HuH-7 (cell line): ENCODE measurements around the gene ARSK.
A peak's percentile ranks its signal among the peaks of the same experiment; 100 is the strongest.

ENCODE experiments used
- DNase-seq: peaks from one replicate; pipeline ENCODE4 v3.0.0; 2011; ENCODE audit warnings: low spot score

ARSK gene, protein sequence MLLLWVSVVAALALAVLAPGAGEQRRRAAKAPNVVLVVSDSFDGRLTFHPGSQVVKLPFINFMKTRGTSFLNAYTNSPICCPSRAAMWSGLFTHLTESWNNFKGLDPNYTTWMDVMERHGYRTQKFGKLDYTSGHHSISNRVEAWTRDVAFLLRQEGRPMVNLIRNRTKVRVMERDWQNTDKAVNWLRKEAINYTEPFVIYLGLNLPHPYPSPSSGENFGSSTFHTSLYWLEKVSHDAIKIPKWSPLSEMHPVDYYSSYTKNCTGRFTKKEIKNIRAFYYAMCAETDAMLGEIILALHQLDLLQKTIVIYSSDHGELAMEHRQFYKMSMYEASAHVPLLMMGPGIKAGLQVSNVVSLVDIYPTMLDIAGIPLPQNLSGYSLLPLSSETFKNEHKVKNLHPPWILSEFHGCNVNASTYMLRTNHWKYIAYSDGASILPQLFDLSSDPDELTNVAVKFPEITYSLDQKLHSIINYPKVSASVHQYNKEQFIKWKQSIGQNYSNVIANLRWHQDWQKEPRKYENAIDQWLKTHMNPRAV

DNA sequence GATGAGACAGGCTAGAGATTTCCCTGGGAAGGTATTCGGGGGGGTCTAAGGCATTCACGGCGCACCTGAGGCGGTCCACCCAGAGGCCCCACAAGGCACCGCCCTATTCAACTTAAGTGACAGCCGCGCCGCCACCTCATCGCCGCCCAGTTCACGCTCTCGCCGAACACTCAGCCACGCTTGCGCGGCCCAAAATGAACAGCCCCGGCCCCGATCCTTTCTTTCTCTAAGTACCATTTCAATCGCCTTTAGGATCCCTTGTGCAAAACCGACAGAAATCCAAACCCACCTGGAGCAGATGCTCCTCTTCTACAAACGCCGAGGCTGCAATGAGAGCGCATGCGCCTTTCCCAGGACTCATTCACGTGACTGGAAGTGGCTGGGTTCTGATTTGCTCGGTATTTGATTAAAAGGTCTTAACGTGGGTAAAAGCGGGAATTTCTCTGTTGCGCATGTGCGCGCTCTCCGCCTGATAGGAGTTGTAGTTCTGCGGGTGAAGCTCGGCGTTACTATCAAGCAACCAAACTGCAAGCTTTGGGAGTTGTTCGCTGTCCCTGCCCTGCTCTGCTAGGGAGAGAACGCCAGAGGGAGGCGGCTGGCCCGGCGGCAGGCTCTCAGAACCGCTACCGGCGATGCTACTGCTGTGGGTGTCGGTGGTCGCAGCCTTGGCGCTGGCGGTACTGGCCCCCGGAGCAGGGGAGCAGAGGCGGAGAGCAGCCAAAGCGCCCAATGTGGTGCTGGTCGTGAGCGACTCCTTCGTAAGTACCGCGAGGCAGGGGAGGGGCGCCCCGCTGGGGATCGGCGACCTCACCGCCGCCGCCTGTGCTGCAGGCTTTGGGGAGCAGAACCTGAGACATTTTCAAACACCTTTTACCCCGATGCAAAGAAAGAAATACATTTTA lies at the start of gene ARSK, which contains the start of gene SKIC3:
TSS of gene ARSK (plus strand) at position 455 of the 902 bp plus-strand sequence. CDS start at position 633, 178 bp downstream.
TSS of gene SKIC3 (minus strand) at position 331 of the 902 bp plus-strand sequence. CDS start 7,827 bp downstream, outside the sequence.
- DNase-seq = peak; percentile 85

DNA sequence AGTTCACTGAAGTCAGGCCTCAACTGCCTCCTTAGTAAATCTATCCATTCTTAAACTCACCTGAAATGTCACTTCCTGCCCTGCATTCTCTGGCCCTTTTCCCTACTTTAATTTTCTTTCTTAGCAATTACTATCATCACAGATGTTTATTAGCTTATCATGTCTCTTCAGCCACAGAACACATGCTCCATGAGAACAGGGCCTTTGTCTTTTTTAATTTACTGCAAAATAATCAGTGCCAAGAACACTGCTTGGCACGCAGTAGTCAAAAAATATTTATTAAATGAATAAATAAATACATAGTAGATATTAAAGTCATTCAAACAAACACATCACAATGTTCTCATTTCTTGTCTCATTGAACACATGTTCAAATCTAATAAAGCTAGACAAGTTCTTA lies 46.4 kb upstream of the ARSK start:
- no peak for DNase-seq

- DNase-seq = no peak
Measured at GRCh38 chr5:95511606-95512005, 43.3 kb upstream of the ARSK start.

DNA sequence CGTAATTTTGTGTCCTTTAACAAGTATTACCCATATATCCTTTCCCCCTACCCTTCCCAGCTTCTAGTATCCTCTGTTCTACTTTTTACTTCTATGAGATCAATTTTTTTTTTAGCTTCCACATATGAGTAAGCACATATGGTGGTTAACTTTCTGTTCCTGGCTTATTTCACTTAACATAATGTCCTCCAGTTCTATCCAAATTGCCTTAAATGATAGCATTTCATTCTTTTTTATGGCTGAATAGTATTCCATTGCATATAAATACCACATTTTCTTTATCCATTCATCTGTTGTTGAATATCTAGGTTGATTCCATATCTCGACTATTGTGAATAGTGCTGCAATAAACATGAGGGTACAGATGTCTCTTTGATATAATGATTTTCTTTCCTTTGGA lies 36.5 kb upstream of the ARSK start:
- DNase-seq = no peak

DNA sequence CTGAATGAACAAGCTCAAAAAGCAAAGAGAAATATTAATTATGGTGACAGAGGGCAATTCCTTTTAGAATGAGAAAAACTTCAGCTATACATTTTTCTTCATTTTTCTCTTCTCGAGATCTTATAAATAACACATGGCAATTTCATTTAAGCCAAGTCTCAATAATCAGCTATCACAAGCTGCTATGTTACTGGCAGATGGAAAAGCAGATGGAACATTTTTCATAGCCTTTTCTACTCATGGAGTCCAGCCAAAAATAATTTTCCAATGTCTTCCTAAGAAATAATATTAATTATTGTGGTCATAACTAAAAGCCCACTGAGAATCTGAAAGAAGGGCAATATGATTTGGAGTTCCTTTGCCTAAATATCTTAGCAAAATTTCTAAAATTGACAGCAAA lies 35.8 kb upstream of the ARSK start:
- DNase-seq = no peak

DNA sequence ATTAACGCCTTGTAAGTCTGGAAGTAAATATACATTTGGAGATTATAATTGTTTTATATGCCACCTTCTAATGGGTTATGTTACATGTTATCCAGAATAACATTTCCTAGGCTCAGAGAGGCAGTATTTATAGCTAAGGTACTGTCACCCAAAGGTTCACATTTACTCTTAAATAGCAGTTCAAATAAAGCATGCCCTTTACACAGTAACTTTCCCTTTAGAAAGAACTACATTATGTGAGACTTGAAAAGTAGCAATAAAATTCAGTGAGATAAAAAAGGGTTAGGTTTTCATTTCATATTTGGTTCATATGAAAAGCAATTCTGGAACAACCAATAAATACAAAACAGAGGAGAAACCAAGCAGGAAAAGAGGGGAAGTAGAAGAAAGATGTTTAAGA lies 35.2 kb upstream of the ARSK start:
- DNase-seq = no peak

DNA sequence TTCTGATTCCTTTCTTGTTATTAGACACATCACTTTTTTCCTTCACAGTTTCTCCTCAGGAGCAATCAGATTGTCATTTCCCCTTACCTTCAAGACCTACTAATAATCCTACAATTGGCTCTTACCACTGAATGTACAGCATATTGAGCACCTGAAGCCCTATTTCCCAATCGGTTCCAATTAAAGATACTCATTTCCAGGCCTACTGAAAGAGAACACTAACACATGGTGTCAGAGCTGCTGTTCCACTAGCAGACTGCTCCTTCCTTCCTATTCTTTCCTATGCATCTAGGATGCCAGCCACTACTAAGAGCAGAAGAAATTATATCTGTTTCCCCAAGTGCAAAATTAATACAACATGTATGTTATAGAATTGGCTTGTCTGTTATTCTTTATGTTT lies 34.7 kb upstream of the ARSK start:
- DNase-seq = no peak

DNA sequence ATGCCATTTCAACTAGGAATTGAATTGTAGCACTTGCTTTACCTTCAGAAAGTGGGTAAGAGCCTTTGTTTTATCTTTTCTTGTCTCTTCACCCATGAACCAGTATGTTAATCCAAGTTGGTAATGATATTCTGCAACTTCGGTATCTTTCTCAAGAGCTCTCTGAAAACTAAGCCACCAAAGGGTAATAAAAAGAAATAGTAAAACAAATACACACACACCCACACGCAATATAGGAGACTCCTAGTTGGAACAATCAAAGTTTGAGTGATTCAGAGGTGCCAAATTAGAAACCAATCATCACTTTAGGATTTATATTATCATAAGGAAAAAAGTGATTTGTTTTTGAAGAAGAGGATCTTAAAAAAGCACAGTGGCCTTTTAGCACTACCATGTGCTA lies 30.5 kb upstream of the ARSK start:
- DNase-seq = no peak

GRCh38 chr5:95526871-95527270 lies 28.0 kb upstream of the ARSK start:
- no peak for DNase-seq

DNA sequence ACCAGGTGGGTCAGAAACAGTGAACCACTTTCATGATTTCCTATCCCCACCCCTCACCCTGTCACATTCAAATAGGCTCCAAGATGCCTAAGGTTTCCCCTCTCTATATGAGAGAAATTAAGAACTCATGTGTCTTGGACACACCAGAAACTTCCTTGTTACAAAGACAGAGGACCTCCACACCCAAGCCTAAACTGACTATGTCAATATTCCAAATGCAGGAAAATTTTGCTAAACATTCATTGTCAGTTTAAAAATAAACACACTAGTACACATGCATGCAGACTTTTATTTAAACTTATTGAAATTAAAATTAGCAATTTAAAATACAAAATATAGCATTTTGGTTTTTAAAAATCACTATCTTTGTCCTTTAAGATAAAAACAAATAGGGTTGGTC lies 26.3 kb upstream of the ARSK start:
- DNase-seq = no peak

GRCh38 chr5:95530416-95530815 lies 24.5 kb upstream of the ARSK start:
- no peak for DNase-seq

DNA sequence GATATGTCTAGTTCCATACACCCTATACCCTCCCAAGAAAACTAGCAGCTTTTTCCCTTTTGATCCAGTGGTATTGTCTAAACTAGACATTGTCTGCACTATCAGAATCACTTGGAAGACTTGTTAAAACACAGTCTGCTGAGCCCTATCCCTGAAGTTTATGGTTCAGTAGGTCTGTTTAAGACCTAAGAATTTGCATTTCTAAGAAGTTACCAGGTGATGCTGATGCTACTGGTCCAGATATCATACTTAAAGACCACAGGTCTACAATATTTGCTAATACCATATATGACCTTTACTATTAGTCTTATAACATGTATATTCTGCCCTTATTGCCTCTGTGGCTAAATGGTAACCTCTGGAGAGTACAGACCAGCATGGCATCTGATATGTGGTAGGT lies 23.4 kb upstream of the ARSK start:
- DNase-seq = no peak

- DNase-seq = no peak
Measured at GRCh38 chr5:95532415-95532814, 22.5 kb upstream of the ARSK start.

DNA sequence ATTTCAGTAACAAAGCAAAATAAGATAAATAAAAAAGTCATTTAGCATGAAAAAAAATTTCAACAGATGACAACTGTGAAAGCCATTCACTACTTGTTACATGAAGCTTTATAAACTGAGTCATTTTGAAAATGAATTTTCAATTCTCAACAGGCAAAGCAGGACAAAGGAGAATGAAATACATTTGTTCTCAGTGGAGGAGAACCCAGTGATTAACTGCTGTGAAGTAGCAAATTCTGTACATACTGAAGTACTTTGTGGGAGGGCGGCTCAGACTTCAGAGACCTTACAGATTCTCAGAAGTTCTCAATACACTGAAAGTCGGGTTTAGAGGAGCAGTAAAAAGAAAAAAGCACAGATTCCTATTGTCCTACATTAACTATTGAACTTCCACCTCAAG lies 21.8 kb upstream of the ARSK start:
- no peak for DNase-seq

- no peak for DNase-seq
Measured at GRCh38 chr5:95533761-95534160, 21.1 kb upstream of the ARSK start.

GRCh38 chr5:95537501-95537900 lies 17.4 kb upstream of the ARSK start:
- DNase-seq = no peak

GRCh38 chr5:95543017-95543705 lies 11.7 kb upstream of the ARSK start:
- no peak for DNase-seq

GRCh38 chr5:95549030-95549429 lies 5.9 kb upstream of the ARSK start:
- DNase-seq = no peak

- DNase-seq = no peak
Measured at GRCh38 chr5:95554331-95554646, 612 bp upstream of the ARSK start.

DNA sequence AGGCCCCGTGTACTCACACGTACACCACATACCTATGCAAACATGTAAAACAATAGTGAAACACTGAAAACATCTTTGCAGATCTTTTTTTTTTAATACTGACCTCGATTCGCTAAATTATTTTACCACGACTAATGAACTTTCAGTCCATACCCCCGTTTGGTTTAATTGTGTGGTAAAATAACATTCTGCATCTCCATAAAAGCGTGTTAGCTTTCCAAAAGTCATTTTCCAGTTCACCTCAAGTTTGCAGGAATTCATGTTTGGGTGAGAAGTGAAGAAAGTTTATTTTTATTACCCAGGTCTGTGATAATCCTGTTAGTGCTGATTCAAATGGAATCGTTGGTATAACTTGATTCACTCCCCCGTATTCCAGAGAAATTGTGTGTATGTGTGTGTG lies 652 bp downstream of the ARSK start:
- no peak for DNase-seq

DNA sequence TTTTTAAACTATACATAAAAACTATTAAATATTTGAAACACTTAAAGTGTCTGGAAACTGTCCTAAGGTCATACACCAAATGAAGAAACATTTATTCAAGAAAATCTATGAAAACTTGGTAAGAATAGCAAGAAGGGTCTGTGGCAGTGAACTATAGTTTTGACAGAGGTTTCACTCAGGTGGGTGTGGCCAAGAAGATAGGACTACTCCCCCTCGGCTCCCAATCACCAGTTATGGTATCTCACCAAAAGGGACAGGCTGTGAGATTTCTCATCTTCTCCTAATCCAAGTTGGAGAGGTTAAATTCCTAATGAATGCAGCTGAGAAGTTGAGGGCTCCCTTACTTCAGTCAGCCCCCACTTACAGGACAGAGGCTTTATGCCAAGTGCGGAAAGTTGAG lies 2.9 kb downstream of the ARSK start:
- DNase-seq = no peak

DNA sequence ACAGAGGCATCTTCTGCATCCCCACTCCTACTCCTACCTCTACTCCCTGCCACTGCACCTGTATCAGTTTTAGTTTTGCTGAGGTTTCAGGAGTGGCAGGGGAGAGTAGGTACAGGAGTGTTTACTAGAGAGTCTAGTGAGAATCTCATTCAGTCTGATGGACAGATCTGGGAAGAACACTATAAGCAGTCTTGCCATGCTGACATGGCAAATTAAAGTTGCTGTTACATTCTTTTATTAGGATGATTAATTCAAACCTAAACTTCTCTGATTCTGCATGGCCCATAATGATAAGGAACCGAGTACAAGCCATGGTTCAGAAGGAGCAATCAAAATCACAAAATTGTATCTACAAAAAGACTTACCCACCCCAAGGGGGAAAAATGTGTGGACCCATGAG lies 7.4 kb downstream of the ARSK start:
- DNase-seq = no peak
